Stomach (tissue), 4 donors: ENCODE results near the gene LLGL1.

Source experiments
- EP300 ChIP-seq: sonication (generic); formaldehyde crosslinking; IDR thresholded peaks from one replicate; pipeline ENCODE4 v1.6.1; 2017; ENCODE audit warnings: antibody characterized with exemption
- TF ChIP-seq, protein P1 (sequence below), 7 experiments: fragments of 450-650 bp in 4 of 7; fragments of 200-600 bp in 3 of 7; sonication (generic) in 3 of 7; IDR thresholded peaks; one replicate each; pipeline ENCODE4 v1.5.1; 2016 to 2019; ENCODE audit warnings: antibody characterized with exemption in 7 of 7, control low read depth in 2 of 7, mild to moderate bottlenecking in 1 of 7

DNA sequence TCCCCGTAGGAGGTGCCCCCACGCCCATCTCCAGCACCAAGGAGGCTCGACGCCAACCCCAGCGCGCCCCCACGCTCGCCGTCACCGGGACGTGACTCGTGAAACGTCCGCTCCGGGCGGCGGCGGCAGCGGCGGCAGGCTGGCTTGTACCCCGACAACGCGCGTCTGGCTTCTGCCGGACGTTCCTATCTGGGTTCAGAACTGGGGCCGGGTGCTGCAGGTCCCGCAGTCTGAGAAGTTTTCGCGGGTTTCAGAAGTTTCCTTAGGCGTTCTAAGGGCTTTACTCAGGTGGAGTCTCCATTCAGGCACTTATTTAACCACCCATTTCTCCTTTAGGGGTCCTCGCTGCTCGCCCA, 42.5 kb upstream of the LLGL1 start:
- TF ChIP-seq EP300, result no peak
- TF ChIP-seq, protein P1, sequence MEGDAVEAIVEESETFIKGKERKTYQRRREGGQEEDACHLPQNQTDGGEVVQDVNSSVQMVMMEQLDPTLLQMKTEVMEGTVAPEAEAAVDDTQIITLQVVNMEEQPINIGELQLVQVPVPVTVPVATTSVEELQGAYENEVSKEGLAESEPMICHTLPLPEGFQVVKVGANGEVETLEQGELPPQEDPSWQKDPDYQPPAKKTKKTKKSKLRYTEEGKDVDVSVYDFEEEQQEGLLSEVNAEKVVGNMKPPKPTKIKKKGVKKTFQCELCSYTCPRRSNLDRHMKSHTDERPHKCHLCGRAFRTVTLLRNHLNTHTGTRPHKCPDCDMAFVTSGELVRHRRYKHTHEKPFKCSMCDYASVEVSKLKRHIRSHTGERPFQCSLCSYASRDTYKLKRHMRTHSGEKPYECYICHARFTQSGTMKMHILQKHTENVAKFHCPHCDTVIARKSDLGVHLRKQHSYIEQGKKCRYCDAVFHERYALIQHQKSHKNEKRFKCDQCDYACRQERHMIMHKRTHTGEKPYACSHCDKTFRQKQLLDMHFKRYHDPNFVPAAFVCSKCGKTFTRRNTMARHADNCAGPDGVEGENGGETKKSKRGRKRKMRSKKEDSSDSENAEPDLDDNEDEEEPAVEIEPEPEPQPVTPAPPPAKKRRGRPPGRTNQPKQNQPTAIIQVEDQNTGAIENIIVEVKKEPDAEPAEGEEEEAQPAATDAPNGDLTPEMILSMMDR (IDR thresholded peaks at IDR 0.05), result no peak
